Measurements from ENCODE around the gene RAI14.
"Not testable (repeated sequence)": the region's sequence is repeated elsewhere in the genome, so short reads cannot be mapped to it uniquely, and the experiment has no call there.

The RAI14 gene

GRCh38 chr5:34698754-34699153 lies 42.6 kb downstream of the RAI14 start:
- DNase-seq (ENCODE audit: low read depth in 3 of 3): no peak

DNA sequence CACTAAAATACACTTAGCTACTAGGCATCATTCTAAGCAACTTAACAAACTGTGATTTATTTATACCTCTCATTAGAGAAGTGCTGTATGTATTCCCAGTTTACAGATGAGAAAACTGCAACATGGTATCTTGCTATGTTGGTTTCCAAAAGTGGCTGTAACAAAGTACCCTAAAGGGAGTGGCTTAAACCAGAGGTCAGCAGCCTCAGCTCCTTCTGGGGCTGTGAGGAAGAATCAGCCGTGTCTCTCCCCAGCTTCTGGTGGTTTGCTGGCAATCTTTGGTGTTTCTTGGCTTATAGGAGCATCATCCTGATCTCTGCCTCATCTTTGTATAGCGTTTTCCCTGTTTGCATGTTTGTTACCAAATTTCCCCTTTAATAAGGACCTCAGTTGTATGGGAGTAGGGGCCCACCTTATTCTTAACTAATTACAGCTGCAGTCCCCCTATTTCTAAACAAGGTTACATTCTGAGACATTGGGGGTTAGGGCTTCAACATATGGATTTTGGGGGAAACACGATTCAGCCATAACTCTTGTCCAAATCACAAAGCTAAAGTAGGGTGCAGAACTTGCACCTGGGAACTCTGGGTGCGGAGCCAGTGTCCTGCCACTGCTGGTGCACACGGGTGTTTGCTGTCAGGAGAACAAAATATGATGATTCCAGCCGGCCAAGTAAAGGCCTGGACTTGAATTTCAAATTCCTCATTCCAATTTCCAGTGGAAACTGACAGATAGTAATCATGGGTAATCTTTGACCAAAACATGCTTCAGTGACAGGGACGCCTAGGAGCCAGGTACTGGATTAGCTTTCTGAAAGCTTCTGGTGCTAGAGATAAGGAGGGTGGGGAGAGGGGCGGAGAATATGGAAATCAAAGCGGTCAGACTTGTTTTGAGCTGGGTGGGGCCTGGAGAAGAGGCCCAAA lies 43.3 kb downstream of the RAI14 start:
- no peak for DNase-seq (ENCODE audit: low read depth in 3 of 3)

- DNase-seq (ENCODE audit: low read depth in 3 of 3): no peak
These were observed 43.9 kb downstream of the RAI14 start for GRCh38 chr5:34700078-34700452.

DNA sequence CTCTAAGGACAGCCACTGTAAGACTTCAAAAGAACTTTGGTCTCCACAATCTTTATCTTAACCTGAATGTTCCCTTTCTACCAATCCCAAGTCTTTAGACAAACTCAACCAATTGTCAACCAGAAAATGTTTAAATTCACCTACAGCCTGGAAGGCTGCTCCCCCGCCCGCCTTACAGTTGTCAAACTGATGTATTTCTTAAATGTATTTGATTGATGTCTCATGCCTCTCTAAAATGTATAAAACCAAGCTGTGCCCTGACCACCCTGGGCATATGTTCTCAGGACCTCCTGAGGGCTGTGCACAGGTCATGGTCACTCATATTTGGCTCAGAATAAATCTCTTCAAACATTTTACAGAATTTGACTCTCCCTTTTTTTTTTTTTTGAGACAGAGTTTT lies 45.3 kb downstream of the RAI14 start:
- DNase-seq (ENCODE audit: low read depth in 3 of 3): not testable (repeated sequence)

GRCh38 chr5:34703767-34704713 lies 47.9 kb downstream of the RAI14 start:
- no peak for DNase-seq (ENCODE audit: low read depth in 3 of 3)

DNA sequence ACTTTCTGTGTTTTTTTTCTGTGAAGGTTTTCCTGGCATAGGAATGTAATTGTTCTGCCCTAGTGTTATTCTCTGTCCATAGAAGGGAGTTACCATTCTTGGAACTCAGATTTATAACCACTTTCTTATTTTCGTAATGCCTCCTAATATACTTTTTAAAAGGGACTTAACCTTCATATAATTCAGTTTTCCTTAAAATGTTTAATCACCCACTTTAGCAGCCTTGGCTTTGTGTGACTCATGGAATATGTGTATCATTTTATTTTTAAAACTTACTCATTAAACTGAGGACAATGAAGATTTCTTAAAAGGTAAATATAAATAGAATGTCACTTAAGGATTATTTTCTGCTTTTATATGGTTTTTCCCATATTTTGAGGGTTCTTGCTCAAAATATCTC lies 50.0 kb downstream of the RAI14 start:
- DNase-seq (ENCODE audit: low read depth in 3 of 3): no peak

DNA sequence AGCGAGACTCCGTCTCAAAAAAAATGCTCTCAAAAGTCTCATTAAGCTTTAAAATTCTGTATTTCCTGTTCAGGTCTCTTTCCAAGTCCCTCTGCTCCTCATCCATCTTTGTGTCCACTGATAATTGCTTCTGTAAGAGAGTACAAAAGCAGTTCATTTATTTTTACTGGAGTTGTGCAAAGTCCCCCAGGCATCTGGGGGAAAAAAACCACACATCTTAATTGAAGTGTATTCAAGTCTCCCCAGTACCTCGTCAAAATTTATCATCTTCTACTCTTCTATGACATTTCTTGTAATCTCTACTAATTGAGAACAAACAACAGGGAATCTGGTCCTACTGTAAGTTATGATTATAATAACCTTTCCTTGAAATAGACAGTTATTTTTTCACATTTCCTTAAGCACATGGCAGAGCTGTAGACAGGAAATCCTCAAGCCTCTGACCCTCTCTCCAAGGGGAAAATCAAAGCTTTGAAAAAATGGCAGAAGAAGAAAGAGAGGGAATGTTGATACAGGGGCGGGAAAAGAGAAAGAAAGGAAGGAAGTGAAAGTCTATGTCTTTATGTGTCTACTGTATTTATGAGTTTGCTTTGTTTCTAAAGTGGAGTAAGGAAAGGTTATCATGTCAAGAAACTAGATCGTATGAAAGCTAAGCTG lies 51.5 kb downstream of the RAI14 start:
- no peak for DNase-seq (ENCODE audit: low read depth in 3 of 3)

- DNase-seq (ENCODE audit: low read depth in 3 of 3): no peak
These were observed 52.6 kb downstream of the RAI14 start for GRCh38 chr5:34708777-34709176.

GRCh38 chr5:34709861-34710673 lies 53.9 kb downstream of the RAI14 start:
- DNase-seq (ENCODE audit: low read depth in 3 of 3): no peak

- DNase-seq (ENCODE audit: low read depth in 3 of 3): no peak
These were observed 56.4 kb downstream of the RAI14 start for GRCh38 chr5:34712565-34712964.

DNA sequence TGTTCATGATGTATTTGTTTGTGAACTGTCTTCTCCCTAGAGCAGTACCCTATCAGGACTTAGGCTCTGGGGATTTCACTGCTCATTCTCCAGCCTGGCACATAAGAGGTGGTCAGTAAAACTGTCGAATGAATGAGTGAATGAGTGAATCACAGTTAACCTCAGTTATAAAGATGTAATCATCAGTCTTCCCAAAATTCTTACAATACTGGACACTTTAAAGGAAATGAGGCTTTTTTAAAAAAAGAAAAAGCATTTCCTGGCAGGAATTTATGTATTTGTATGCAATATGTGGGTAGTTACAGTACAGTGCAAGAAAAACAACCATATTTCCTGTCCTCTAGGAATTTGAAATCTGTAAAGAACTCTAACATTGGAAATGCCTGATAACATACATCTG lies 59.6 kb downstream of the RAI14 start:
- DNase-seq (ENCODE audit: low read depth in 3 of 3): no peak

DNA sequence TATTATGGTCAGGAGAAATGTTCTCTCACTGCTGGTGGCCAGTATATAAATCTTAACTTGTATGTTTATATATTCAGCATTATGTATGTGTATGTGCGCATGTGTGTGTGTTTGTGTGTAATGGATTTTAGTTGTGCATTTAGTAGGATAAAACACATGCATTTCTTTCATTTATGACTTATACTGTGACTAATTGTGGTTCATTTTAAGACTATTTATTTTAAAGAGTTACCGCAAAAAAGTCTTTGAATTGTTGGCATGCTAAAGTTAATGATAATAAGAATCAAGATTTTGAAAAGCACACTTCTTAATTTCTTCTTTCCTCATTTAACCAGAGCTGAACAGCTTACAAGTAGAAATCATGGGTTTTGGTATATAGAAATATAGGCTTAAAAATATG lies 60.9 kb downstream of the RAI14 start:
- DNase-seq (ENCODE audit: low read depth in 3 of 3): no peak

DNA sequence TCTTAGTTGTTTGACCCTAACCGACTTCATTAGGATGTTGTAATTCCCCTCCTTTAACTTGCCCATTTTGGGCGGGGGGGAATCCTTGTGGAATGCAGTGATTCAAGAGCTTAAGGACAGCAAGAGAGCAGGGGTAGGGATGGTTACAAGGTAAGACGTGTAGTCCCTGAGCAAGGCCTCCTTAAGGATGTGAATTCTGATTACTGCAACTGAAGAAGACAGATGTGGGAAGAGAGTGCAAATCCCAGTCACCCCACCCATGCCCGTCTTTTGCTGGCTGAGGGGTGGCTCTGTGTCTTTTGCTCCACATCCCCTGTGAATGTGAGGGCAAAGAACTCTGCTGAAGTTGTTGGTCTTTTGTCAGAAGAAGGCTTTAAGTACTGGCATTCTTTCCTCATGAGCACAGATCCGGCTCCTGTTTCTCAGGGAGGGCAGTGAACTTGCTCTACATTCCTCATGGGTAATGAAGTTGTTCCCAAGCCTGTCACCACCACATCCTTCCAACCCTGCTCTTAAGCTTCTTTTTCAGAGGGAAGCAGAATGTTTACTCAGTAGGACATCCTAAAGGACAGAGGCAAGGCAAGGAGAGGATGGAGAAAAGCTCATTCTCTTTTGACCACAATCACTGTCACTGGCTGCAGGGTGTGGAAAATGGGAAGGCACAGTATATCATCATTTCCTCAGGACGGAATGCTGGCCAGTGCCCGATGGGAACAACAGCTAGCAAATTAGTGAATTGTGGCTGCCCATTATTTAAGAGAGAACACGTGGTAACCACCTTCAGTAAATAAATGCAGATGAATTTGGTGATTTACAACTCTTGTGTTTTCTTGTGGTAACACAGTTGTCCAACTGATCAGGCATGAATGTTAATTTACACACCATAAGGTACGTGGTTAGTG lies 61.5 kb downstream of the RAI14 start:
- DNase-seq (ENCODE audit: low read depth in 3 of 3): no peak

- DNase-seq (ENCODE audit: low read depth in 3 of 3): no peak
These were observed 62.4 kb downstream of the RAI14 start for GRCh38 chr5:34718516-34718915.

DNA sequence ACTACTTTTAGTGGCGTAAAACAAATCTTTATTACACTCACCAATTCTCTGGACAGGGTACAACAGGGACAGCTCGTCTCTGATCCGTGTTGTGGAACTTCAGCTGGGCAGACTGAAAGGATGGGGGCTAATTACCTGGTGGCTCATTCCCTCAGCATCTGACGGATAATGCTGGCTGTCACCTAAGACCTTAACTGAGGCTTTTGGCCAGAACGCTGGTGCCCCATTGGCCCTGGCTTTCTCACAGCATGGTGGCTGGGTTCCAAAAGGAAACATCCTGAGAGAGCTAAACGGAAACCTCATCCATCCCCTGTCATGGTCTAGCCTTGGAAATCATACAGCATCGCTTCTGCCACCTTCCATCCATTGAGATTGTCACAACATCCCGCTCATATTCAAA lies 62.9 kb downstream of the RAI14 start:
- no peak for DNase-seq (ENCODE audit: low read depth in 3 of 3)

- no peak for DNase-seq (ENCODE audit: low read depth in 3 of 3)
These were observed 65.2 kb downstream of the RAI14 start for GRCh38 chr5:34721327-34721726.

DNA sequence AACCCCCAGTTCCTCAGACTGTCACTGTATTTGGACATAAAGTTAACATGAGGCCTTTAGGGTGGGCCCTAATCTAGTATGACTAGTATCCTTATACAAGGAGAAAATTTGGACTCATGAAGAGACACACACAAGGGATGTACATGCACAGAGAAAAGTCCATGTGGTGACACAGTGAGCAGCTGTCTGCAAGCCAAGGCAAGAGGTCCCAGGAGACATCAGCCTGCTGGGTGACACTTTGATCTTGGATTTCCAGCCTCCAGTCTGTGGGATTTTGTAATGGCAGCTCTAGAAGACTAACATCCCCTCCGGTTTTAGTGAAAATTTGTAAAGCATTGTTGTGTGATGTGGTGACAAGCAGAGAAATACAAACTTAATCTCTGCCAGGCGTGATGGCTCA lies 66.1 kb downstream of the RAI14 start:
- no peak for DNase-seq (ENCODE audit: low read depth in 3 of 3)

- DNase-seq (ENCODE audit: low read depth in 3 of 3): no peak
These were observed 68.6 kb downstream of the RAI14 start for GRCh38 chr5:34724741-34725140.

DNA sequence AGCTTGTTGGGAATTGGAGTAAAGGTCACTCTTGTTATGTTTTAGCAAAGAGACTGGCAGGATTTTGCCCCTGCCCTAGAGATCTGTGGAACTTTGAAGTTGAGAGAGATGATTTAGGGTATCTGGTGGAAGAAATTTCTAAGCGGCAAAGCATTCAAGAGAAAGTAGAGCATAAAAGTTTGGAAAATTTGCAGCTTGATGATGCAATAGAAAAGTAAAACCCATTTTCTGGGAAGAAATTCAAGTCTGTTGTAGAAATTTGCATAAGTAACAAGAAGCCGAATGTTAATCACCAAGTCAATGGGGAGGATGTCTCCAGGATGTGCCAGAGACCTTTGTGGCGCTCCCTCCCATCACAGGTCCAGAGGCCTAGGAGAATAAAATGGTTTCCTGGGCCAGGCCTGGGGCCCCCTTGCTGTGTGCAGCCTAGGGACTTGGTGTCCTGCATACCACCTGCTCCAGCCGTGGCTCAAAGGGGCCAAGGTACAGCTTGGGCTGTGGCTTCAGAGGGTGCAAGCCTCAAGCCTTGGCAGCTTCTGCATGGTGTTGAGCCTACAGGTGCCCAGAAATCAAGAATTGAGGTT lies 71.1 kb downstream of the RAI14 start:
- DNase-seq (ENCODE audit: low read depth in 3 of 3): not testable (repeated sequence)

GRCh38 chr5:34728236-34728635 lies 72.1 kb downstream of the RAI14 start:
- no peak for DNase-seq (ENCODE audit: low read depth in 3 of 3)

All from stimulated activated CD4-positive, alpha-beta T cell treated with anti-CD3 and anti-CD28 coated beads, TNF-alpha, amount 100 ng/mL, for 48 hours (primary cell).